Gastroesophageal sphincter (tissue), 4 donors: Measurements from ENCODE around the gene THRA. TPM values are rescaled to one million over a fixed set of nuclear protein-coding genes. Genes with fewer than 3 reads are reported as not detected.

ENCODE experiments used
- ATAC-seq: fragments of 150-250 bp; one replicate; pipeline ENCODE4 v1.9.1; 2016; ENCODE audit warnings: mild to moderate bottlenecking, moderate library complexity
- H3K27ac ChIP-seq, 4 donors: fragments of 200-600 bp; sonication (generic) in 3 of 4; 1 replicate in 3 of 4; 2 replicates in 1 of 4; pipeline ENCODE4 v1.5.1; 2016 to 2019
- H3K27me3 ChIP-seq: fragments of 200-600 bp; sonication (generic); one replicate; pipeline ENCODE4 v1.5.1; 2019
- H3K36me3 ChIP-seq, 2 donors: fragments of 200-600 bp; sonication (generic); one replicate each; pipeline ENCODE4 v1.5.1; 2019; ENCODE audit warnings: control low read depth in 1 of 2
- H3K4me1 ChIP-seq, 3 donors: fragments of 200-600 bp; sonication (generic); 1 replicate in 2 of 3; 2 replicates in 1 of 3; pipeline ENCODE4 v1.5.1; 2016 to 2019; ENCODE audit warnings: control low read depth in 2 of 3
- H3K4me3 ChIP-seq, 2 donors: fragments of 200-600 bp; sonication (generic); one replicate each; pipeline ENCODE4 v1.5.1; 2019; ENCODE audit warnings: mild to moderate bottlenecking in 1 of 2, moderate library complexity in 1 of 2
- H3K9me3 ChIP-seq, 3 donors: fragments of 200-600 bp; sonication (generic); one replicate each; pipeline ENCODE4 v1.5.1; 2017 to 2019; ENCODE audit warnings: control low read depth in 2 of 3
- CTCF ChIP-seq, 4 experiments: fragments of 200-600 bp in 2 of 4; fragments of 450-650 bp in 2 of 4; sonication (generic) in 1 of 4; IDR thresholded peaks; one replicate each; pipeline ENCODE4 v1.5.1; 2017 to 2019; ENCODE audit warnings: antibody characterized with exemption in 4 of 4, mild to moderate bottlenecking in 2 of 4, moderate library complexity in 2 of 4
- EP300 ChIP-seq: sonication (generic); formaldehyde crosslinking; IDR thresholded peaks from one replicate; pipeline ENCODE4 v1.6.1; 2017; ENCODE audit warnings: antibody characterized with exemption, mild to moderate bottlenecking
- POLR2A ChIP-seq, 2 donors: fragments of 450-650 bp; IDR thresholded peaks; one replicate each; pipeline ENCODE4 v1.6.1; 2017; ENCODE audit warnings: antibody characterized with exemption in 2 of 2, mild to moderate bottlenecking in 2 of 2, moderate library complexity in 1 of 2
- POLR2AphosphoS5 ChIP-seq: sonication (generic); formaldehyde crosslinking; IDR thresholded peaks from one replicate; pipeline ENCODE4 v1.6.1; 2017; ENCODE audit warnings: antibody characterized with exemption
- WGBS, 2 donors: methylation state at CpG; one replicate each; pipeline ENCODE4 v1.1.5; 2018; ENCODE audit warnings: low coverage in 1 of 2; 5-methylcytosine and 5-hydroxymethylcytosine counted together
- total RNA-seq, 4 donors: library from RNA; depleted of rRNA; stranded (reverse); fragments of >200 nt; gene quantifications; one replicate each; pipeline ENCODE4 v1.1.0, GENCODE V29; 2016

THRA gene
- total RNA-seq, 4 donors from 2014 or later, result 84.8 to 133 (median 102) TPM

- no peak for ATAC-seq
- WGBS, 2 donors, result 84 to 94% methylated on average over 2 to 3 of the region's 13 CpGs
- no peak overlapping the region for H3K4me3 ChIP-seq
- TF ChIP-seq CTCF (IDR thresholded peaks at IDR 0.05) (no peak), POLR2A (IDR thresholded peaks at IDR 0.05) (no peak), EP300 (no peak), POLR2AphosphoS5 (no peak)
- peaks cover 0 to 96% of the 10 kb centered on the region in 2 donors for H3K36me3 ChIP-seq
- no peaks in the 10 kb centered on the region for H3K9me3 ChIP-seq
- H3K27ac ChIP-seq, result no peak overlapping the region
- no peaks in the 10 kb centered on the region for H3K27me3 ChIP-seq
- H3K4me1 ChIP-seq, result peaks cover 0 to 52% (median 22%) of the 10 kb centered on the region in 3 donors
Observed at GRCh38 chr17:40028595-40028994, 34.2 kb upstream of the THRA start.

GRCh38 chr17:40031706-40032105 lies 31.1 kb upstream of the THRA start:
- no peak for ATAC-seq
- H3K27me3 ChIP-seq, result no peaks in the 10 kb centered on the region

GRCh38 chr17:40032322-40033320 lies 30.1 kb upstream of the THRA start:
- no peaks in the 10 kb centered on the region for H3K9me3 ChIP-seq
- peak overlapping the region; percentile 41 to 86 (median 76) for H3K27ac ChIP-seq
- TF ChIP-seq CTCF (IDR thresholded peaks at IDR 0.05) (no peak), POLR2AphosphoS5 (peak; percentile 78), EP300 (no peak)
- no peak overlapping the region for H3K4me3 ChIP-seq
- no peaks in the 10 kb centered on the region for H3K27me3 ChIP-seq
- 20 to 60% methylated on average over 1 to 2 of the region's 23 CpGs for WGBS, 2 donors
- H3K4me1 ChIP-seq, result peaks cover 0 to 47% (median 10%) of the 10 kb centered on the region in 3 donors
- peak; percentile 80 for ATAC-seq
- H3K36me3 ChIP-seq, result peaks cover 0 to 89% of the 10 kb centered on the region in 2 donors

More at GRCh38 chr17:40031706-40032105, 31.1 kb upstream of the THRA start:
- Histone ChIP-seq H3K27ac (peak overlapping the region; percentile 41 to 86 (median 76)), H3K4me3 (no peak overlapping the region), H3K4me1 (peaks cover 0 to 51% (median 12%) of the 10 kb centered on the region in 3 donors), H3K36me3 (peaks cover 0 to 95% of the 10 kb centered on the region in 2 donors), H3K9me3 (no peaks in the 10 kb centered on the region)
- TF ChIP-seq POLR2A (IDR thresholded peaks at IDR 0.05) (no peak), POLR2AphosphoS5 (no peak), CTCF (IDR thresholded peaks at IDR 0.05) (no peak), EP300 (no peak)
- WGBS, 2 donors, result 88 to 100% methylated on average over 1 to 3 of the region's 11 CpGs

- Histone ChIP-seq H3K27ac (peak overlapping the region in 3 of 4 donors; percentile 67 to 86 (median 81)), H3K9me3 (no peaks in the 10 kb centered on the region), H3K36me3 (peaks cover 0 to 82% of the 10 kb centered on the region in 2 donors), H3K4me1 (peaks cover 1 to 55% (median 10%) of the 10 kb centered on the region in 3 donors), H3K27me3 (no peaks in the 10 kb centered on the region), H3K4me3 (no peak overlapping the region)
- ATAC-seq, result no peak
- WGBS, 2 donors, result 64 to 78% methylated on average over 2 to 4 of the region's 8 CpGs
- TF ChIP-seq POLR2AphosphoS5 (no peak), CTCF (IDR thresholded peaks at IDR 0.05) (no peak), EP300 (no peak), POLR2A (IDR thresholded peaks at IDR 0.05) (no peak)
Observed at GRCh38 chr17:40033339-40033738, 29.4 kb upstream of the THRA start.
